ENCODE data around the gene SETD7. TPM values are rescaled to one million over a fixed set of nuclear protein-coding genes. Genes with fewer than 3 reads are reported as not detected.

SETD7 gene
- polyA plus RNA-seq, 10 donors = 63.5 to 123 (median 82.2) TPM

DNA sequence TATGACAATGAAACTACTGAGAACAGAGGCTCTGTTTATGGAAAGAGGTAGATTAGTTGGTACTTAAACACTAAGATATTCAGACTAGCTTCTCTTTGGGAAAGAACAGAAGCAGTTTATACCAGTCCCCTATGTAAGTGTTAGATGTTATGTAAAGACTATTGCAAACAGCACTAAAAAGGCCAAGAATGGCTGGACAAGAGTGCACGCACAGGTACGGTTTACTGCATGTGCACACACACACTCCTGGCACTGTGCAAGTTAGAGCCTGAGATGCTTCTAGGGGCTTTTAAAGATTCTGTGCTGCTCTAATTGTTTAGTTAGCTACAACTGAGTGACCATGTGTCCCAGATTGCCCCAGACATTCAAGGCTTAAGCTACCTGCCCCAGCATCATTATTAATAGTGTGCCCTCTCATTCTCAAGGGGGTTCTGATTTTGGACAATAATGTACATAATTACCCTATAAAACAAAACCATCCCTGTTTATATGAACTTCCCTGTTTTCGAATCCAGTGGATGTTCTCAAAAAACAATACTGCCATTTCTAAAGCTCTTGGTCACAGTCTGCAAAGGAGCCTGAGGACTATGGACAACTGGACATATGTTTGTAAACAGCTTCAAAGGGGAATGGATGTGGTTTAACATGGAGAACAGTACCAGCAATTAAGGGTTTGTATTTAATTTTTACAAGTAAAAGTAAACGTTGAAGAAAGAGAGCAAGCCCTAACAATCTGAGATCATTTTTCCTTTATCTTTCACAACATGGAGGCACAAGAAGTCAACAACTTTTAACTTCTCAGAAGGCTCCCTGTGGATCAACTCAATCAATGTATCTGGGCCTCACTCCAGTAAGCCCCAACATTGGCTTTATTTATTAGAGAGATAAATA is 2.0 kb downstream of the SETD7 start:
- peak in 1 of 3 donors; percentile 66 for DNase-seq

DNA sequence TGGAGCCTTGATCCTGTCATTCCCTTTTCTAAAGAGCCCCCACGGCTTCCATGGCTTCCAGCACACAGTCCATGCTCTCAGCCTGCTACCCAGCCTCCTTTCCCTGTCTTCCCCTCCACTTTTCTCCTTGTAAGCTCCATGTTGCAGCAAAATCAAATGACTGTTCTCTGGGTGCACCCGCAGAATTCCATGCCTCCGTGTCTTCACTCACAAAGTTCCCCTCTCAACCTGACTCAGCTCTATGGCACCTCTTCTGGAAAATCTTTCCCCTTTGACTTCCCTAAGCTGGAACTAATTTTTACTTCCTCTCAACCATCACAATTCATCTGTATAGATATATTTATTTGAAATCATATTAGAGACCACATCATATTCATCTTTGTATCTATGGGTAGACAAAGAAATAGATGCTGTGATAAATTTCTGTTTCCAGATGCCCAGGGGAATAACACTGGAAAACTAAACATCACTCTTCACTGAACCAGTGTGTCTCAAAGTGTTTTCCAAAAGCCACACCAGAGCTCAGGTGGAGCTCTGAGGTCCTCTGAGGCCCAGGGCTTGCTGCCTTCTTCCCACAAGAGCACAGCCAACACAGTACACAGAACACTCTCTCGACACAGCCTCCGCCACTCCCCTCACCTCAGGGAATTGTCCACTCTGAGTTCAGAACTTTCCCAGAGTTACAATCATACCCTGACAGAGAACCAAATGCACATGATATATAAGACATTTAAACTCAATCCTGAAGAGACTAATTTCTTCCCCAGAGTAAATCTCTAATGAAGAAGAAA is 3.3 kb downstream of the SETD7 start:
- DNase-seq = peak in 1 of 3 donors; percentile 44

DNA sequence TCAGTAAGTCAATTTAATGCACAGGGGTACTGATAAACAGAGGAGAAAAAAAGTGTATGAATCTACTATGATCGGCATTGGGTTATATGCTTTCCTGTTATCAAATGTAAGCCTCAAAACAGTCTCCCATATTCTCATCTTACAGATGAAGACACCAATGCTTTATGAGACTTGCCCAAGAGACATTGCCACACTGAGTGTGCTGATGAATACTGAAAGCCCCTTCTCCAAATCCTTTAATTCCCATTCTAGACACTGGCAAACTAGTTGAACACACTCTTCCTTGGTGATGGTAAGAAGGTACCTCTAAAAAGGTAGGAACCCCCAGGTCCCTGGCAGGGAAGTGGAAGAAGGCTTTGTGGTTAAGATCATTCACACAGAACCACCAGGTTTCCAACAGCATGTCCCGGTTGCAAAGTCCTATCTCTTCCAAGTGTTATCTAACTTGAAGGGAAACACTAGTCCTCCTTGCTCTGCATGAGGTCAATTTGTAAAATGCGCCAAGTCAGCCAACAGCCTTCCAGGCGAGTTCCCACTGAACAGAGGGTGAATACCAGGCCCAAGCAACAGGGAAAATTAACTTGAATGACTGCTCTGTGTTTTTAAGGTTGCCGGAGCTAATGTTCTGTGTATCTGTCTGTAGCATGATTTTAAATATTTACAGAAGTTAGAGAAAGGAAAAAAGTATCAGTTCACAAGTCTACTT is 5.1 kb downstream of the SETD7 start:
- DNase-seq = peak in 1 of 3 donors; percentile 36

DNA sequence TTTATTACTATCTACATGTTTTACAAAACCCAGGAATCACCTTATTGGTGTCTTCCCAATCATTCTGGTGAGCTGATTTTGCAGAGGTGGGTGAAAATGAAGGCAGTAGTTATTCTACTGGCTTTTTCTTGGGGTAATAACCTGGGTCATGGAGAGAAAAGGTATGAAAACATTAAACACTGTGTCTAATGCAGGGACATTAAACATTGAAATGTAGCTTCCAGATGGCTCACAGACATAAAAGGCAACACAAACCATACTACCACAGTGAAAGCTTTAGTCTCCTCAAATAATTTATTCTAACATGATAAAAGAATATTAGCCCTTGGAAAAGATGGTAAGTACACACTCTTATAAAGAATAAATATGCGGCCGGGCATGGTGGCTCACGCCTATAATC is 8.0 kb downstream of the SETD7 start:
- DNase-seq = no peak

DNA sequence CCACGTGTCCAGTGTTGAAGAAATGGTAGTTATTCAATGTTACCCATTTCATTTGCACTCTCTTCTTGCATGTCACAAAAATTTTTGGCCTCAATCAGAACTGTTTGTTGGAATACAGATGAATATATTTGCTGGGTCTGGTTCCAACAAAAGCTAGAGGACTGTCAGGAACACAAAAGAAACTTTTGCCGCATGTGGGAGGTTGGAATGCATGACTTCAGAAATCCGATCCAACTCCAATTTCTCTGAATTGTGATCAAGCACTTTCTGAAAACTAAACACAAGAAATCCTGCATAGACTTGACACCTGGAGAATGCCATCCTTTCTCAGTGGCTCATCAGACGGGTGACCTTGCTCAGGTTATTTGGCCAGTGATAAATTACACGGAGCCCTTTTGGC is 15.4 kb downstream of the SETD7 start:
- DNase-seq = no peak

DNA sequence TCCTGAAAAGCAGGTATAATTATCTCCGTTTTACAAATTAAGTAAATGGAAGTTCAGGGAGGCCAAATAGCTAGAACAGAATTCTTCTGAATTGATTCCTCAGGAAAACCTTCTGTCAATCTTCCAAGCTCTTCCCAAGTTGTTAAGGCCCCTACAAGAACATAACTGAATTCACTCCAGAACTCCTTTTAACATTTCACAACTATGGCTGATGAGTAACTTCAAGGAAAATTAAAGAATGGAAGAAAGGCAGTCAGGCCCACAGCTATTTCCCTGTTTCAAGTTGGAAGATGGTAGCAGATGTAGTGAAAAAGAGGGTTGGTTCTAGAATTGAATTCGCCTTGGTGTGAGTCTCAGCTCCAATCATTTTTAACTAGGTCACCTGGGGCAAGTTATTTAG is 15.9 kb downstream of the SETD7 start:
- no peak for DNase-seq

DNA sequence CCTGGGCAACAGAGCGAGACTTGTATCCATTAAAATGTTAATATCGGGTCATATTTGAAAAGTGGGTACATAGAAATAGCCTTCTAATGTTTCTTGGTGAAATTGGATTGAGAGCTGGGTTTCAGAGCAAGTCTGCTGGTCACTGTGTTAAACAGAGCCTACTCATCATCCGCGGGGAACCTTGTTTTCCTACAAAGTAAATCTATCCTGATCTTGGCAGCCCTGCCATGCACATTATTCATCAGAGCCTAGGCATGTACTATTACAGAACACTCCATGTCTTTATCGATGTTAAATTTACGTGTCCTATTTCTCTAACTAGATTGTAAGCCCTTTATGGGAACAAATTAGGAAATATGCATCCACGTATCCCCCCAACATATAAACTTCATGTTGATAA is 18.7 kb downstream of the SETD7 start:
- DNase-seq = no peak

DNA sequence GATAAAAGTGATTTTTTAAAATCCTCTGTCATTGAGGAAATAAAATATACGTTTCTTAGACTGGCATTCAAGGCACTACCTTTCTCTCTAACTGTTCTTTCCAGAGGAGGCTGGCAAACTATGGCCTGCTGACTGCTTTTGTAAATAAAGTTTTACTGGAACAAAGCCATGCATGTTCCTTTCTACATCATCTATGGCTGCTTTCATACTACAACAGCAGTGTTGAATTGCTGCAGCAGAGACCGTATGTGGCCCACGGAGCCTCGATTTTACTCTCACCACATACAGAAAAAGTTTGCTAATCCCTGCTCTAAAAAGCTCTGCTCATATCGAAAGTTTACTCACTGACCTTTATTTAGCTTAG is 20.2 kb downstream of the SETD7 start:
- DNase-seq = no peak

DNA sequence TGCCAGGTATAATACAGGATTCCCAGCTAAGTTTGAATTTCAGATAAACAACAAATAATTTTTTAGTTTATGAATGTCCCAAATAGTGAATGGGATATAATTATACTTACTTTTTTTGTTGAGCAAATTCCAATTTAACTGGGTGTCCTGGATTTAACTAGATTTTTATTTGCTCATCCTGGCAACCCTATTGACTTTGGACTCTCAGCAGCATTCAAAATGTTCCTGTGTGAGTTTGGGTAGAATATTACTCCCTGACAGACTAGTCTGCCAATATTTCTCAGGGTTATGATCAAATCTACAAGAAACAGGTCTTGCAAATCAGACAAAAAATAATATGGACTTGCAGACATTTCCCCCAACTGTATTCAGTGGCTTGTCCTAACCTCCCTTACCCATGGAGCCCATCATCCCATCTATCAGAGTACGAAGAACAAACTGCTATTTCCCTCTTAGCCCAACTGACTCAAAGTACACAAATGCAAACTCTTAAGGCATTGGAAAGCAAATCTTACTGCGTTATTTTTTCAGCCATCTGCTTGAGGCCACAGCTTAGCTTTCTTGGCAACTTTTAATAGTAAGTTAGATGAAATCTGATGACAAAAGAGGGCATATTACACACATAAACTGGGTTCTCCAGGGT is 20.7 kb downstream of the SETD7 start:
- no peak for DNase-seq

DNA sequence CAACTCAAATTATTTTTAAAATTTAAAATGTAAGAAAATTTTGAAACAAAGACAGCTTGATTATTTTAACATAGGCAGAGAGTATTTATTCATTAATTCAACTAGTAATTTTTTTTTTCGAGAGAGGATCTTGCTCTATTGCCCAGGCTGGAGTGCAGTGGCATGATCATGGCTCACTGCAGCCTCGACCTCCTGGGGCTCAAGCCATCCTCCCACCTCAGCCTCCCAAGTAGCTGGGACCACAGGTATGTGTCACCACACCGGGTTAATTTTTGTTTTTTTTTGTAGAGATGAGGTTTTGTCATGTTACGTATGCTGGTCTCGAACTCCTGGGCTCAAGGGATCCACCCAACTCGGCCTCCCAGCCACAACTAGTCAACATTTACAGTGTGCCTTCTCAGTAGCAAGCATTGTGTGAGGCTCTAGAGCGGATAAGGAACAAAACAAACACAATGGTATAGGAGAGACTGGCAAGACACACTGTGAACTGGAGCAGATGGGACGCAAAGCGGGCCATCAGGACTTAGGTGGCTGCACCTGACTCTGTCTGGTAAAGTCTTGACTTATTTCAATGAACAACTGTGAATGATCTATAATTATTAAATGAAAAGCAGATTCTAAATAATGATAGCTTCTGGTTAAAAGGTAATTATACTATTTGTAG is 21.6 kb downstream of the SETD7 start:
- DNase-seq = no peak

DNA sequence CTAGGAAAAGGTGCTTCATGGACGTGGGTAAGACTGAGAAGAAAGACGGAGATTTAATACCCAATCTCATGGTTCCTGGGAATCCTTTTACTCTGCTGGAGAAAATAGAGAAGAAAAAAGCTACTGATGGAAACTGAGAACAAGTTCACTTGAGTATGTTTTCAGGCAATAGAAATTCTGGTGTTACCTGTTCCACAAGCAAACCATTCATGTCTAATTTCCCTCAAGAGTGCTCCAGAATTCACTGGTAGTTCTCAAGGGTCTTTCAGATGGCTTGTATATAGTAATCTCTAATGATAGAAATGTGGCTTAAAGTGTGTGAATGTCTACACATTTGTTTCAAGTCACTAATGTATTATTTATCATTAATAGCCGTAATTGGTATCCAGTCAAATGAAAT is 22.5 kb downstream of the SETD7 start:
- no peak for DNase-seq

DNA sequence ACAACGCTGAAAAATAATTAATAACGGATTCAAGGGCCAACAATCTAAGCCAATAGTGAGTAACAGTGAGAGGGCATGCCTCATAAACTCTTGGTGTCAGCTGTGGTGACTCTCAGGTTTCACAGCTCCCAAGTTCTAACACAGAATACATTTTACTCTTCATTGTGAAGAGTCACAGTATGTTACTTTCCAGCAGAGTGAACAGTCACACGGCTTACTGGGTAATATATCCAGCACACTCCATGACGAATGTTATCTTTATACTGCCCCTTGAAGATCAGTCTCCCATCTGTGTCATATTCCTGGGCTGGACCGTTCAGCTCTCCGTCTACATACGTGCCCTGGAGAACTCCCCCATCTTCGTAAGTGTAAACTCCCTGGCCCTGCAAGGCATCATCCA is 23.1 kb downstream of the SETD7 start:
- peak in 2 of 3 donors; percentile 49 to 59 for DNase-seq

DNA sequence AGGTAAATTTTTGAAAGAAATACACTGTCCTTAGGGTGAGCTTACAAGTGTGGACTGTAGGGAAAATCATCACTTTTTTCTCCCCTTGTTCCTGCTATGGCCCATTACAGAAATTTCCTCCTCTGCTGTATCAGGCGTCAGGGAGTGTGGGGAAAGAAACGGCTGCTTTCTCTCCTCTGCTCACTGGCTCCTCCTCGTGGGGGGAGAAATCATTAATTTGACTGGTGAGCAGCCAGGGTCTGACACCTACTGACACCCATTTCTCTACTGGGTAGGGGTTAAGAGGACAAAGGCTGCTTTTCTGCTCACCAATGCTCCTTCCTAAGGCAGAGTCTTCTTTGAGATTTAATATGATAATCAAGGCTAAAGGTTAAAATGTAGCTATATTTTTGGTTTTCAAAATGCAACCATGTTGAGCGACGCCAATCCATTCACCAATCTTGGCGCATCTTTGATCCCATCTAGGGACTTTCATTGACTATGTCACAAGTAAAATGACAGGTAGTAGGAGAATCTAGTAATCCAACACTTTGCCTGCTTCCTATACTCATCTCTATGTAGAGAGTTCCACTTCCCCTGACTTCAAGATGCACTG is 25.1 kb downstream of the SETD7 start:
- DNase-seq = no peak

DNA sequence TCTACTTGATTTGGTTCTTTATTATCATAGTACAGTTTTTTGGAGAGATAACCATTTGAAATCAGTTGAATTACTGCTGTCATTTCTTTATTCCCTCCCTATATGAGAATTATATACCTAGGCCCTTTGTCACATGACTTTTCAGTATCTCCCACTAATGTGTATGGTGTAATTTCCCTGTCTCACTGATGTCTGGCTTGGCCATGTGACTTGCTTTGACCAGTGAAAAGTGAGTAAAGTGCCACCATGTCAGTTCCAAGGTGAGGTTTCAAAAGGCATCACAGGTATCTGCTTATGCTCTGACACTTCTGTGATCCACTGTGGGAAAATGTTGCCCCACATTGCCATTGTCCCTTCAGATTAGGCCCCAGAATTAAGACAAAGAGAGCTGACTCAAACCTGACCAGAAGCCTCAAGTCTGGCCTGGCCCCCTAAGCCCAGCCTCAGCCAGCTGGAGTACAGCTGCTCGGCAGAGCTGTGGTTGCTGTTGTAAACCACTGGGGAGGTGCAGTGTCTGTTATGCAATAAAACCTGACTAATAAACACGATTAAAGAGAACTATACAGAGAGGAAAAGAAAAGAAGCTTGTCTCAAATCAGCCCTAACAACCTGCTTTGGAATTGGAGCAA is 27.5 kb downstream of the SETD7 start:
- DNase-seq = peak in 2 of 3 donors; percentile 54 to 84

DNA sequence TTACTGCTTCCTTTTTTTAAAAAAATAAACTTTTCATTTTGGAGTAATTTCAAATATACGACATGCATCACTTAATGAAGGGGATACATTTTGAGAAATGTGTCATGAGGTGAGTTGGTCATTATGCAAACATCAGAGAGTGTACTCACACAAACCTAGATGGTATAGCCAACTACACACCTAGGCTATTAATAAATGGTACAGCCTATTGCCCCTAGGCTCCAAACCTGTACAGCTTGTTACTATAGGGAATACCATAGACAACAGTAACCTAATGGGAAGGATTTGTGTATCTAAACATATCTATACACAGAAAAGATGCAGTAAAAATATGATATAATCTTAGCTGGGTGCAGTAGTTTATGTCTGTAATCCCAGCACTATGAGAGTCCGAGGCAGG is 29.1 kb downstream of the SETD7 start:
- no peak for DNase-seq

DNA sequence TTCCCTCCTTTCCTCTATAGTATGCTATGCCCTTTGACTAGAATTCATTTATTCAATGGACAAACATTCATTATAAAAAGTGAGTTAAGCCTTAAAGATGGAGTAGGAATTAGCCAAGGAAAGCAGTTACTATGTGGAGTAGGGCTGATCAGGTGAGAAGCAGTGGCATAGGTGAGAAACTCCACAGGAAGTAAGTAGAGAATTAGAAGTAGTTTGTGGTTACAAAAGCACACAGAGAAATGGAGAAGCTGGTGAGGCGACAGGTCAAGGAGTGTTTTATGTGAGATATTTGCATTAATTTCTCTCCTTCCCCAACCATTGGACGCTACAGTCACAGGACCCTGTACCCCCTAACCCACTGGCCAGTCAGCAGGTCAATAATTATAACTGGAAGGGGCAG is 30.6 kb downstream of the SETD7 start:
- no peak for DNase-seq

DNA sequence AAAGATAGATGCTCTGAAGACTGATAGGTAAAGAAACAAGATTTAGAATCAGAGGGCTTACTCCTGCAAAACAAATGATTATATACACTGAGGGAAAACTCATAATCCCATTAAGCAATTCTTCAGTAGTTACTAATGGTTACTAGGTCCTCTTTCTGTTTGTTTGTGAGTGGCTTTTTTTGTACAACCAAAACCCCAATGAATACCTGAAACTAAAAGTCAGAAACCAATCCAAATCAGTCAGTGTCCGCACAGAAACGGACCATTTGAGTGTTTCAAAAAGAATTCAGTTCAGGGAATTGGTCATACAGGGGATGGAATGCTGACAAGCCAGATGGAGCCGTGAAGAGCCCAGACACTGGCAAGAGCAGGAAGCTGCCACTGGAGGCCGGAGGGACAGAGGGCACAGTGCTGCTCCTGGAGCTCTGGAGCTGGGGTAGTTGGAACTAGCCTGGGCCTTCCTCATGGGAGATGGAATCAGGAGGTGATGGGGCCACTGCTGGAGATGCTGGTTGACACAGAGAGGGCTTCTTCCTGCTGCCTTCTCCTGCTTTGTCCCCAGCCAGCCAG is 31.9 kb downstream of the SETD7 start:
- no peak for DNase-seq

DNA sequence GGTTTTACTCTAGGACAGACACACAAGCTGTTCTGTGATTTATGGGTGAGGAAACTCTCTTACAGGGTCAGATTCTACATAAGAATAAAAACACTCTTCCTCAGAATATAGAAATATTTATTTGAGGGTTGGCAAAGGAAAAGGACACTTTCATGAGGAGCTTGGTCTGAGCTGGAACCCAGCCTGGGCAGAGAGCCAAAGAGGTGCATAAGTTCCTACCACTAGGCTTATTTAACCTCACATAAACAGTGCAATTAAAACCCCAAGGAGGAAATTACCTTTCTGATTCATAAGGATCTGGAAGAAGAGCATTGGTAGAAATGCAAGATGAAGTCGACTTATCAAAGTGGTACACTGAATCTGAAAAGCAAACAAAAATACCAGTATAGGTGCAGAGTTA is 32.9 kb downstream of the SETD7 start:
- no peak for DNase-seq

DNA sequence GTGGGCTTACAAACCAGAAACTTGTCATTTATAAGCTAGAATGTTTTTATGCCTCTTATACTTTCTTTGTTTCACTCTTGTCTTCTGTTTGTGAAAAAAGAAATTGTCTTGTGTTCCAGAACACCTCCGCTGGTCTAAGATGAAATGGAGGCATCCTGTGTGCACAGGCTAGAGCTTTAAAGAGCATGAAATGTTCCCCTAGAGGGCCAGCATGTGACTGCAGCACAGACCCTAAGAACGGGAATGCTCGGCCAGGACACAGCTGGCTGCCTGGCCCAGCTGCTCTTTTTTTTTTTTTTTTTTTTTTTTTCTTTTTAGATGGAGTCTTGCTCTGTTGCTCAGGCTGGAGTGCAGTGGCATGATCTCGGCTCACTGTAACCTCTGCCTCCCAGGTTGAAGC is 33.6 kb downstream of the SETD7 start:
- DNase-seq = peak in 1 of 3 donors; percentile 67

DNA sequence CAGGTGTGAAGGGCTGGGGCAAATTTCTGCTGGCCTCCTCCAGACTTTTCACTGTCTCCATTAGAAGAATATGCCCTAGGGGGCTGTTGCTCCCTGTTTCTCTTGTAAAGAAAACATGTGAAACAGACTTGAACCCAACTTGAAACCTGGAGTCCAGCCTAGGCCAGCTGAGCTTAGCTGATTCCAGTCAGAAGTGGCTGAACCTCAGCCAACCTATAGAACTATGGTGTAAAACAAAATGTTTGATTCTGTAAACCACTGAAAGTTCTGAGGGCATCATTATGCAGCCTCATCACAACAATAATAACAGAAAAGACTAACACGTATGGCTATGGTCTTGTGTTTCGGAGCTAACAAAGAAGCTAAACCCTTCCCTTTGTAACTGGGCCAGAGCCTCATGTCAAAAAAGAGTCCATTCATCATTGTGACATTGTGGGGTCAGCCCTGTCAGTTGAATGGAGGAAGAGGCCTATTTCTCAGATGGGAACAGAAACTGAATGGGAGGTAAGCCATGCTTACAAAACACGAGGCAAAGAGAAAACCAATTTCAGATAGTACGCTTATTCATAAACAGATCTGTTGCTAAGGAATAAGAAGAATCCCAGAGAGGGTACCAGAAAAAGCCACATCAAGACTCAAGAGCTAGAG is 34.1 kb downstream of the SETD7 start:
- DNase-seq = no peak

Measured in muscle of back (tissue), 11 donors.